MM.1S (cell line): Measurements from ENCODE around the gene COL28A1.
A peak's percentile ranks its signal among the peaks of the same experiment; 100 is the strongest.

ENCODE experiments used
- DNase-seq: peaks from one replicate; pipeline ENCODE4 v3.0.0-alpha.2; 2015
- H2AFZ ChIP-seq: fragments of 300-600 bp; sonication (generic); 2 replicates; pipeline ENCODE4 v1.6.0; 2016; ENCODE audit warnings: antibody characterized with exemption, low read length
- H3F3A ChIP-seq: fragments of 300-600 bp; sonication (generic); 2 replicates; pipeline ENCODE4 v1.6.1; 2016; ENCODE audit warnings: mild to moderate bottlenecking, antibody characterized with exemption, low read length, moderate library complexity, mixed read lengths; ENCODE audit not compliant: insufficient read depth
- H3K27ac ChIP-seq: fragments of 300-600 bp; sonication (generic); 2 replicates; pipeline ENCODE4 v1.5.1; 2016; ENCODE audit warnings: mild to moderate bottlenecking, low read length
- H3K27me3 ChIP-seq: fragments of 300-600 bp; sonication (generic); replicated peaks from 2 replicates; pipeline ENCODE4 v1.6.0; 2016; ENCODE audit warnings: low read length; ENCODE audit not compliant: insufficient read depth
- H3K36me3 ChIP-seq: fragments of 300-600 bp; sonication (generic); replicated peaks from 2 replicates; pipeline ENCODE4 v1.6.1; 2016; ENCODE audit warnings: mild to moderate bottlenecking, low read length, mixed read lengths; ENCODE audit not compliant: insufficient read depth
- H3K4me1 ChIP-seq: fragments of 300-600 bp; sonication (generic); 2 replicates; pipeline ENCODE4 v1.6.1; 2016; ENCODE audit warnings: low read length, mixed read lengths
- H3K4me2 ChIP-seq: fragments of 300-600 bp; sonication (generic); 2 replicates; pipeline ENCODE4 v1.6.0; 2016; ENCODE audit warnings: low read depth, low read length
- H3K4me3 ChIP-seq: fragments of 300-600 bp; sonication (generic); 2 replicates; pipeline ENCODE4 v1.5.1; 2016; ENCODE audit warnings: low read length, mixed read lengths
- H3K79me2 ChIP-seq: fragments of 300-600 bp; sonication (generic); 2 replicates; pipeline ENCODE4 v1.6.1; 2016; ENCODE audit warnings: mixed run types, low read length, mixed read lengths
- H3K9ac ChIP-seq: fragments of 300-600 bp; sonication (generic); 2 replicates; pipeline ENCODE4 v1.6.1; 2016; ENCODE audit warnings: low read length, mixed read lengths
- H3K9me2 ChIP-seq: fragments of 300-600 bp; sonication (generic); replicated peaks from 2 replicates; pipeline ENCODE4 v1.6.1; 2016; ENCODE audit warnings: mild to moderate bottlenecking, low read length, mixed read lengths; ENCODE audit not compliant: insufficient read depth
- H3K9me3 ChIP-seq: fragments of 300-600 bp; sonication (generic); replicated peaks from 2 replicates; pipeline ENCODE4 v1.6.1; 2016; ENCODE audit warnings: mild to moderate bottlenecking, low read length, mixed read lengths; ENCODE audit not compliant: insufficient read depth
- H4K20me1 ChIP-seq: fragments of 300-600 bp; sonication (generic); 2 replicates; pipeline ENCODE4 v1.6.1; 2016; ENCODE audit warnings: mild to moderate bottlenecking, low read length, moderate library complexity, mixed read lengths; ENCODE audit not compliant: insufficient read depth
- EZH2 ChIP-seq: fragments of 300-600 bp; sonication (generic); optimal IDR thresholded peaks from 2 replicates; pipeline ENCODE3; 2017; ENCODE audit warnings: low read depth, mild to moderate bottlenecking, antibody characterized with exemption, low read length, mixed read lengths
- EZH2phosphoT487 ChIP-seq: fragments of 300-600 bp; sonication (generic); IDR thresholded peaks from 2 replicates; pipeline ENCODE4 v1.6.1; 2018; ENCODE audit warnings: antibody characterized with exemption, low read length
- TF ChIP-seq, protein P1 (sequence below): fragments of 300-600 bp; sonication (generic); IDR thresholded peaks from 2 replicates; pipeline ENCODE4 v1.5.1; 2016; ENCODE audit warnings: antibody characterized with exemption, low read length, mixed read lengths

Gene COL28A1

DNA sequence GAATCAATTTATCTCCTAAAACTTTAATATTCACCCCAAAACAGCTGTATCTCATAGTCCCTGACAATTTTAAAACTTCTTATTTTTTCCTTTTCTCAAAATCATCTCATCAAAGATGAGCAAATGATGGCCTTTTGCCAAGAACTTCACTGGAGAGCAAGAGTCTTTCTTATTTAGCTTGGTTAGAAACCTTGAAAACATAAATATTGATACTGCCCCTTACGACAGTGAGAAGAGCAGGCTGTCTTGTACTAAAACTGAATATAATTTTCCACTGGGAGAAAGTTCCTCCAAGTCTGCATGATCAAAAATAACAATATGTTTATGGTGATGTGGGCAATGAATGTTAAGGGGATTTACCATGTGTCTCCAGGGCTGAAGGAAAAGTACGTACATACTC is 109.0 kb downstream of the COL28A1 start:
- no peaks in the 10 kb centered on the region for H3K27me3 ChIP-seq
- no peaks in the 10 kb centered on the region for H3K9me2 ChIP-seq
- H3K27ac ChIP-seq, result no peak overlapping the region
- no peaks in the 10 kb centered on the region for H4K20me1 ChIP-seq
- TF ChIP-seq EZH2phosphoT487, result no peak
- no peak for TF ChIP-seq EZH2
- TF ChIP-seq, protein P1, sequence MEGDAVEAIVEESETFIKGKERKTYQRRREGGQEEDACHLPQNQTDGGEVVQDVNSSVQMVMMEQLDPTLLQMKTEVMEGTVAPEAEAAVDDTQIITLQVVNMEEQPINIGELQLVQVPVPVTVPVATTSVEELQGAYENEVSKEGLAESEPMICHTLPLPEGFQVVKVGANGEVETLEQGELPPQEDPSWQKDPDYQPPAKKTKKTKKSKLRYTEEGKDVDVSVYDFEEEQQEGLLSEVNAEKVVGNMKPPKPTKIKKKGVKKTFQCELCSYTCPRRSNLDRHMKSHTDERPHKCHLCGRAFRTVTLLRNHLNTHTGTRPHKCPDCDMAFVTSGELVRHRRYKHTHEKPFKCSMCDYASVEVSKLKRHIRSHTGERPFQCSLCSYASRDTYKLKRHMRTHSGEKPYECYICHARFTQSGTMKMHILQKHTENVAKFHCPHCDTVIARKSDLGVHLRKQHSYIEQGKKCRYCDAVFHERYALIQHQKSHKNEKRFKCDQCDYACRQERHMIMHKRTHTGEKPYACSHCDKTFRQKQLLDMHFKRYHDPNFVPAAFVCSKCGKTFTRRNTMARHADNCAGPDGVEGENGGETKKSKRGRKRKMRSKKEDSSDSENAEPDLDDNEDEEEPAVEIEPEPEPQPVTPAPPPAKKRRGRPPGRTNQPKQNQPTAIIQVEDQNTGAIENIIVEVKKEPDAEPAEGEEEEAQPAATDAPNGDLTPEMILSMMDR, result no peak
- H3K4me2 ChIP-seq, result no peak overlapping the region
- no peak overlapping the region for H2AFZ ChIP-seq
- DNase-seq, result no peak
- no peaks in the 10 kb centered on the region for H3F3A ChIP-seq
- no peaks in the 10 kb centered on the region for H3K4me1 ChIP-seq
- H3K79me2 ChIP-seq, result no peaks in the 10 kb centered on the region
- H3K9ac ChIP-seq, result no peak overlapping the region
- no peak overlapping the region for H3K4me3 ChIP-seq
- H3K9me3 ChIP-seq, result no peaks in the 10 kb centered on the region
- no peaks in the 10 kb centered on the region for H3K36me3 ChIP-seq

- no peaks in the 10 kb centered on the region for H3K9me3 ChIP-seq
- DNase-seq, result no peak
- no peak overlapping the region for H3K27ac ChIP-seq
- TF ChIP-seq EZH2phosphoT487 (no peak), EZH2 (no peak)
- TF ChIP-seq, protein P1, result no peak
- H3K27me3 ChIP-seq, result no peaks in the 10 kb centered on the region
- H3K9me2 ChIP-seq, result no peaks in the 10 kb centered on the region
- H3K36me3 ChIP-seq, result no peaks in the 10 kb centered on the region
- H3K4me1 ChIP-seq, result no peaks in the 10 kb centered on the region
- no peak overlapping the region for H2AFZ ChIP-seq
- H3K4me2 ChIP-seq, result no peak overlapping the region
- no peak overlapping the region for H3K4me3 ChIP-seq
- no peaks in the 10 kb centered on the region for H3K79me2 ChIP-seq
- H4K20me1 ChIP-seq, result no peaks in the 10 kb centered on the region
- no peaks in the 10 kb centered on the region for H3F3A ChIP-seq
- no peak overlapping the region for H3K9ac ChIP-seq
Measured at GRCh38 chr7:7425321-7425720, 110.4 kb downstream of the COL28A1 start.

GRCh38 chr7:7424151-7424873 is 111.4 kb downstream of the COL28A1 start:
- Histone ChIP-seq H3K79me2 (no peaks in the 10 kb centered on the region), H3K27me3 (no peaks in the 10 kb centered on the region), H3K4me1 (no peaks in the 10 kb centered on the region), H3K9me2 (no peaks in the 10 kb centered on the region), H3K9ac (peak overlapping the region; percentile 16; the same call in 1 of the 2 replicates), H2AFZ (peak overlapping the region; percentile 63), H3K27ac (no peak overlapping the region), H4K20me1 (no peaks in the 10 kb centered on the region), H3K36me3 (no peaks in the 10 kb centered on the region), H3K4me2 (peak overlapping the region; percentile 53), H3K4me3 (peak overlapping the region; percentile 60), H3K9me3 (no peaks in the 10 kb centered on the region), H3F3A (no peaks in the 10 kb centered on the region)
- DNase-seq, result peak; percentile 54
- TF ChIP-seq, protein P1, result peak; percentile 75
- TF ChIP-seq EZH2phosphoT487, result no peak
- no peak for TF ChIP-seq EZH2
